Amniotic epithelial cell (primary cell): ENCODE data around the gene HIF1A.
"Not testable (repeated sequence)": the region's sequence is repeated elsewhere in the genome, so short reads cannot be mapped to it uniquely, and the experiment has no call there.

Experiments used
- DNase-seq: peaks from one replicate; pipeline ENCODE4 v3.0.0-alpha.2; 2010; ENCODE audit warnings: low read depth

Gene HIF1A

GRCh38 chr14:61694830-61695694 lies at the start of gene HIF1A:
TSS of gene HIF1A (plus strand) at chr14:61695513. CDS start at chr14:61695805, 292 bp downstream.
- DNase-seq, result peak; percentile 99

GRCh38 chr14:61646366-61647116 lies 48.8 kb upstream of the HIF1A start:
- DNase-seq, result peak; percentile 62

- no peak for DNase-seq
Observed at GRCh38 chr14:61647704-61648103, 47.6 kb upstream of the HIF1A start.

- DNase-seq, result no peak
Observed at GRCh38 chr14:61648377-61648776, 46.9 kb upstream of the HIF1A start.

- DNase-seq, result no peak
Observed at GRCh38 chr14:61649283-61649682, 46.0 kb upstream of the HIF1A start.

- no peak for DNase-seq
Observed at GRCh38 chr14:61651355-61651754, 44.0 kb upstream of the HIF1A start.

GRCh38 chr14:61652526-61653262 lies 42.6 kb upstream of the HIF1A start:
- no peak for DNase-seq

GRCh38 chr14:61653507-61653906 lies 41.8 kb upstream of the HIF1A start:
- DNase-seq, result peak; percentile 90

GRCh38 chr14:61654026-61654425 lies 41.3 kb upstream of the HIF1A start:
- DNase-seq, result no peak

- no peak for DNase-seq
Observed at GRCh38 chr14:61655777-61656176, 39.5 kb upstream of the HIF1A start.

- DNase-seq, result no peak
Observed at GRCh38 chr14:61656341-61656740, 39.0 kb upstream of the HIF1A start.

- DNase-seq, result not testable (repeated sequence)
Observed at GRCh38 chr14:61658111-61658510, 37.2 kb upstream of the HIF1A start.

- DNase-seq, result peak; percentile 65
Observed at GRCh38 chr14:61659582-61659981, 35.7 kb upstream of the HIF1A start.

GRCh38 chr14:61661471-61662400 lies 33.6 kb upstream of the HIF1A start:
- peak; percentile 95 for DNase-seq

- peak; percentile 91 for DNase-seq
Observed at GRCh38 chr14:61662437-61663311, 32.6 kb upstream of the HIF1A start.

GRCh38 chr14:61663312-61663979 lies 31.9 kb upstream of the HIF1A start:
- DNase-seq, result no peak

GRCh38 chr14:61668282-61668681 lies 27.0 kb upstream of the HIF1A start:
- DNase-seq, result no peak

GRCh38 chr14:61670576-61670975 lies 24.7 kb upstream of the HIF1A start:
- DNase-seq, result no peak

GRCh38 chr14:61671082-61671481 lies 24.2 kb upstream of the HIF1A start:
- DNase-seq, result no peak

- no peak for DNase-seq
Observed at GRCh38 chr14:61672796-61673195, 22.5 kb upstream of the HIF1A start.
